Measurements from ENCODE around the gene ALPL.
"Not testable (repeated sequence)": the region's sequence is repeated elsewhere in the genome, so short reads cannot be mapped to it uniquely, and the experiment has no call there.

ALPL gene

GRCh38 chr1:21509351-21510112 lies at the start of gene ALPL:
Gene ALPL, plus strand, starts transcription at chr1:21509423. Its CDS starts 44,659 bp downstream, at chr1:21554082.
- DNase-seq = no peak

- DNase-seq = not testable (repeated sequence)
These were observed 44.1 kb upstream of the ALPL start for GRCh38 chr1:21465127-21465526.

- DNase-seq = not testable (repeated sequence)
These were observed 41.3 kb upstream of the ALPL start for GRCh38 chr1:21467946-21468345.

DNA sequence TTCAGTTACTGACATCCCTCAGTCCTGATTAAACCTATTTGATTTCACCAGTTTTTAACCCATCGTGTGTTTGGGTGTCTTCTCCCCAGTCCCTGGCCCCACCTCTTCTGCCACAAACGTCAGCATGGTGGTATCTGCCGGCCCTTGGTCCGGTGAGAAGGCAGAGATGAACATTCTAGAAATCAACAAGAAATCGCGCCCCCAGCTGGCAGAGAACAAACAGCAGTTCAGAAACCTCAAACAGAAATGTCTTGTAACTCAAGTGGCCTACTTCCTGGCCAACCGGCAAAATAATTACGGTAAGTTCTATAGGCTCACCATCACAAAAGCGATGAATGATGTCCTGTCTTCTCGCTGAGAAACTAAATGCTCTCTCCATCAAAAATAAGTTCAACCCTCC lies 40.6 kb upstream of the ALPL start:
- DNase-seq = no peak

DNA sequence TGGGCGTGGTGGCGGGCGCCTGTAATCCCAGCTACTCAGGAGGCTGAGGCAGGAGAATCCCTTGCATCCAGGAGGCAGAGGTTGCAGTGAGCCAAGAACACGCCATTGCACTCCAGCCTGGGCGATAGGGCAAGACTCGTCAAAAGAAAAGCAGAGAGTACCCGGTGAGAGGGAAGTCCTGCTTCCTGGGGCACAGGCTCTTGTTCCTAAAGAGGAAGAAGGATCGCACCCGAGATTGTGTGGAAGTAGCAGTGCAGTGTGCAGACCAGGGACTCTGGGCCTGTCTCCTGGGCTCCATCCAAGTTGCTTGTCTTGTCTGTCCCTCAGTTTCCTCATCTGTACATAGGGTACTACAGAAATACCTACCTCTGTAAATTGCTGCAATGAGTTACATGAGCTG lies 39.6 kb upstream of the ALPL start:
- DNase-seq = no peak

- no peak for DNase-seq
These were observed 36.4 kb upstream of the ALPL start for GRCh38 chr1:21472861-21473260.

DNA sequence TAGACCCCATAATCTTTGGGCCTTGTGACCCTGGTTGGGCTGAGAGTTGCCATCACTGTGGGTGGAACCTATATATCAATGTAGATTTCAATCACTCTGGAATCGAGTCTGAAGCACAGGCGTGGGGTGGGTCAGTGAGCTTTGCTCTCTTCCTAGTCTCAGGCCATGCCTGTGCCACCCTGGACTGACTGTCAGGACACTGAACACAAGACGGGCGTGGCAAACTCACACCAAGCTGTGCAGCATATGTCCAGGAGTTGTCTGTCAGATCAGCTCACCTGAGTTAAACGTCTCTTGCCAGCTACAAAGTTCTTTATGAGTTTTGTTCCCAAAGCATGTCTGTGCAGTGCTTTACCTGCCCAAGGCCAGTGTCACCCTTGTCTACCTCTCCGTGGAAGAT lies 30.9 kb upstream of the ALPL start:
- no peak for DNase-seq

- not testable (repeated sequence) for DNase-seq
These were observed 25.3 kb upstream of the ALPL start for GRCh38 chr1:21483881-21484280.

GRCh38 chr1:21489146-21489545 lies 20.1 kb upstream of the ALPL start:
- DNase-seq = no peak

GRCh38 chr1:21490774-21491487 lies 18.3 kb upstream of the ALPL start:
- peak; percentile 6 for DNase-seq

DNA sequence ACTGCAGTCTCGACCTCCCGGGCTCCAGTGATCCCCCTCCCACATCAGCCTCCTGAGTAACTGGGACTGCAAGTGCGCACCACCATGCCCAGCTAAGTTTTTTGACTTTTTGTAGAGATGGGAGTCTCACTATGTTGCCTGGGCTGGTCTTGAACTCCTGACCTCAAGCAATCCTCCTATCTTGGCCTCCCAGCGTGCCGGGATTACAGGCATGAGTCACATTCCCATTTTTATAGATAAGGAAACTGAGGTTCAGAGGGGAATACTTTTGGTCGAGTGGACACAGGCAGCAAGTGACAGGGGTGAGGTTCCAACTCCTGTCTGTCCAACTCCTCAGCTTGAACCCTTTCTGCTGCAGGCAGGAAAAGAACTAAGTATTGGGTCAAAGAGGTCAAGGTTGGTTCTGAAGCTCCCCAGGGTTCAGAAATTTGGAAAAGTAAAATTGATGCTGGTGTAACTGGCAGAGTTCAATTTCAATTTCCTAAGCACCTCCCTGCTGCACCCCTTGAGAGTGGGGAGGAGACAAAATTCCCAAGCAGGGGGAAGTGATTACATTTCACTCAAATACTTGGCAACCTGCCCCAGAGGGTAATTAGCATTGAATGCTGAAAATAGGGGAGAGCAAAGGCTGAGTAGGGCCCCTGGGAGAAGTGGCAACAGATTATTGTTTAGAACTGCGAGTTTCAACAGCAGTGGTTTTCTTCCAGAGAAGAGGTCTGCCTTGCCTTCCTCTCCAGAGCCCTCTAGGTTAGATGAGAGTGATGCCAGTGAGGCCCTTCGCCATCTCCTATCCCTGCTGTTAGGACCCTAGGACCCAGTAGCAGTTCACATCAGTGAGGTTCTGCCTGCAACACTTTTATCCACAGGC lies 17.5 kb upstream of the ALPL start:
- peak; percentile 92 for DNase-seq

GRCh38 chr1:21492356-21492625 lies 16.9 kb upstream of the ALPL start:
- DNase-seq = no peak

DNA sequence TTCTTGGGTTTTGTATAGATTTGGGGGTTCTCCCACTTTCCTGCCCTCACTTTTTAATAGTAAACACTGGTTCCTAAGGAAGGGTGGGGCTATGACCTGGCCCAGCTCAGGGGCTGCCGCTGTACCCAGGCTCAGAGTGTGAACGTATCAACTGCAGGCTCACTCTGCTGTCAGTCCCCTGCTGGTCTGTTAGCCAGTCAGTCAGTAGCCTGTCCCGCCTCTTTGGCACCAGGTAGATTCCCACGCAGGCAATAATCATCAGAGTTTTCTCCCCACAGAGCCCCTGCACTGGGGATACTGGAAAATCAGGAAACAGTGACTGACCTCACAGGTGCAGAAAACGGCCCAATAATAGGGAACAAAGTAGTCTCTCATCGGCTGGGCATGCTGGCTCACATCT lies 15.0 kb upstream of the ALPL start:
- no peak for DNase-seq

- no peak for DNase-seq
These were observed 13.9 kb upstream of the ALPL start for GRCh38 chr1:21495225-21495820.

DNA sequence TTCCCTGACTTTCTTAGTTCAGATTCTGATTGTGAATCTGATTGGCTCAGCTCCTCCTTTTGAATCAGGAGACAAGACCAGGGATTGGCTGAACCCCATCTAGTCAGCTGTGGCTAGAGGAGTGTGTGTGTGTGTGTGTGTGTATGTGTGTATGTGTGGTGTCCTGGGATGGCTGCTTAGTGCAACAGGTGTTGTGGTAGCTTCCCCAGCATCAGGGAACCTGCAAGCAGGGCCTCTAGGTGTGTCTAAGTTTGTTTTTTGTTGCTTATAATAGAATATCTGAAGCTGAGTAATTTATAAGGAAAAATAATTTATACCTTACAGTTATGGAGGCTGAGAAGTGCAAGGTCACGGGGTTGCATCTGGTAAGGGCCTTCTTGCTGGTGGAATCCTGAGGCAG lies 13.2 kb upstream of the ALPL start:
- DNase-seq = no peak

- DNase-seq = no peak
These were observed 12.3 kb upstream of the ALPL start for GRCh38 chr1:21496886-21497285.

DNA sequence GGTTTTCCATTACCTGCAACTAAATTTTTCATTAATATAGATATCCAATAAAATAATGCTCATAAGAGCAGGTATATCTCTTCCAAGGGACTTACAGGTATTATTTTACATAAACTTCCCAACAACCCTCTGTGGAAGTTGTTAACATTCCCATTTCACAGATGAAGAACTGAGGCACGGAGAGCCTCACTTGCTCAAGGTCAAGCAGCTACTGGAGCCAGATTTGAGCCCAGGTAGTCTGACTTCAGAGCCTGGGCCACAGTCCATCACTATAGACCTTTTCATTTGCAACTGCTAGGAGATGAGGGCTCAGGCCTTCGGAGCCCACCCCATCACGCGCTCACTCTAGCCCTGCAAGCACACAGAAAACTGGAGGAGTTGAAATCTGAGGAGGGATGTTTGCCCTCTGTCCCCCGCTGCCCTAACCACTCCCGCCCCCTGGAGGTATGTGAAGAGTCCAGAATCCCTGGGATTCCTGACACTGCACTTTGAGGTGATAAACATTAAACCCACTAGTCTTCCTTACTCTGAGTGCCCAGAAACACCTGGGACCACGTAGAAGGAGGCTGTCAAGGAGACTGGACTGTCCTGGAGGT lies 11.7 kb upstream of the ALPL start:
- no peak for DNase-seq

DNA sequence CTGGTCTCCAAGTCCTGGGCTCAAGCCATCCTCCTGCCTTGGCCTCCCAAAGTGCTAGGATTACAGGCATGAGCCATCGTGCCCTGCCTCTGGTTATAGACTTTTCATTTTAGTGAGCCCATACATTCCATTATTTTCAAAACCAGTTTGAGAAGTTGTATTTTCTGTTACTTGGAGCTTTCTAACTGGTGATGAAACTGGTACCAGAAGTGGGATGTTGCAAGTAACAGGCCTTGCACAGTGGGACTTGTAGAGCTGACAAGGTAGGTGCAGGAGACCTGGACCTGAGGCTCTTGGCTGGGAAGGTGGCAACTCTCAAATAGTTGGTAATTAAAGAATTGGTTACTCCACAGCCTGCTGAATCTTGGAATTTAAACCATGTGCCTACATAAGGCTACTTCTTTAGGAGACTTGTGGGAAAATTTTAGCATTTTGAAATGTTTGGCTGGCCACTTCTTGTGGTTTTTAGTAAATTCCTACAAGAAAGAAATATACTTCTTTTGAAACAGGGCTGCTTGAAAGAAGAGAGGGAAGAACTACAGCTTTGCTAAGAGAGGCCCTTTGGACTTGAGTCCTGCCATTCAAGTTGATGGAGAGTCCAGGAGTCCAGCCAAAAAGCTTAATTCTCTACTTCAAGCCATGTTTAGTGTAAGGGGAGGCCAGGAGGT lies 9.8 kb upstream of the ALPL start:
- no peak for DNase-seq

DNA sequence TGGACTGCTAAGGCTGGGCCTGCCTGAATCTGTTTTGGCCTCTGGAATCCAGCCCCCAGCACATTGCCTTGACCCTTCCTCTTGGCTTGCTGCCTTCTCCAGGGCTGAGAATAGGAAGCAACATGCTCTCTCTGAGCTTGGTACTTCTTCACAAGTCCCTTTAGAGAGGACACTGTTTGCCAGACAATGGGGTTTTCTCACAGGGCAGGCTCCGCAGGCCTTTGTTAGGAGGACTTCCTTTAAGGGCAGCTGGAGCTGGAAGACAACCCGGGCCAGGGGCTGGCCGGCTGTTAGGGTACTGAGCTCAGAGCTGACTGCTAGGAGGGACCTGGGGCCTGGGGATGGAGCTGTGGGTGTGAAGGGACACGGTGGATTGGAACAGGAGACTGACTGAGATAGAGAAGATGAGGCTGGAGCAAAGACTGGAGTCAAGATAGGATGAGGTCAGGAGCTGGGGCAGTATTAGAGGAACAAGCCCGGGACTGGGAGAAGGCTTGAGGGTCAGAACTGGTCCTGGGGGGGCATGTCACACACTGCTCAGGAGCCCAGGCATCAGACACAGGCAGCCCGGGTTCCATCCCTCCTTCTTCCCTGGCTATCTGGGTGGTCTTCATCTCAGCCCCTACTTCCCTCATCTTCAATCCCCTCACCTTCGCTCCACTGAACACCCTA lies 5.4 kb upstream of the ALPL start:
- DNase-seq = no peak

DNA sequence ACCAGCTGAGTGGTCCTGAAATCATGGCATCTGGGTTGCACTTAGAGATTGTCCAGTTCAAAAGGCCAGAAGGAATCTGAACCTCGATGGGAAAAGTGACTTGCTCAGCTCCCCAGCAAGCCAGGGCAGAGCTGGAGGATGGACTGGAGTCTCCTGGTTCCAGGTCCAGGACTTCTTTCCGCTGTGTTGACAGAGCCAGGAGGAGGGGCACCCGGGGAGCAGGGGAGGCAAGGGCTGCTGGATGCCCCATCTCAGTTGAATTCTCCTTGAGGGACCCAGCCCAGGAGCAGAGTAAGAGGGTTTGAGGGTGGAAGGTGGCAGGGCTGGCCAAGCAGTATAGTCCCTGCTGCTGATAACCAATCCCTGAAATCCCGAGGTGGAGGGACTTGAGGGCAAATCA lies 2.4 kb upstream of the ALPL start:
- no peak for DNase-seq

GRCh38 chr1:21507511-21508270 lies 1.5 kb upstream of the ALPL start:
- no peak for DNase-seq
